Measurements from ENCODE around the gene ADAM17.
"Not testable (repeated sequence)": the region's sequence is repeated elsewhere in the genome, so short reads cannot be mapped to it uniquely, and the experiment has no call there.

The ADAM17 gene

GRCh38 chr2:9555297-9556120, at the start of gene ADAM17:
Gene ADAM17, minus strand, starts transcription at chr2:9555830. Its CDS starts 225 bp downstream, at chr2:9555605.
- DNase-seq (ENCODE audit: low spot score): peak; percentile 94

- no peak for DNase-seq (ENCODE audit: low spot score)
These were observed 46.8 kb upstream of the ADAM17 start for GRCh38 chr2:9602412-9602811.

- DNase-seq (ENCODE audit: low spot score): no peak
These were observed 45.8 kb upstream of the ADAM17 start for GRCh38 chr2:9601397-9601796.

- no peak for DNase-seq (ENCODE audit: low spot score)
These were observed 43.8 kb upstream of the ADAM17 start for GRCh38 chr2:9599430-9599829.

GRCh38 chr2:9596621-9597311, 41.1 kb upstream of the ADAM17 start:
- DNase-seq (ENCODE audit: low spot score): no peak

- DNase-seq (ENCODE audit: low spot score): no peak
These were observed 40.1 kb upstream of the ADAM17 start for GRCh38 chr2:9595746-9596145.

GRCh38 chr2:9595256-9595655, 39.6 kb upstream of the ADAM17 start:
- not testable (repeated sequence) for DNase-seq (ENCODE audit: low spot score)

- DNase-seq (ENCODE audit: low spot score): no peak
These were observed 38.9 kb upstream of the ADAM17 start for GRCh38 chr2:9594366-9595054.

- DNase-seq (ENCODE audit: low spot score): no peak
These were observed 38.3 kb upstream of the ADAM17 start for GRCh38 chr2:9593925-9594324.

- DNase-seq (ENCODE audit: low spot score): no peak
These were observed 37.1 kb upstream of the ADAM17 start for GRCh38 chr2:9592699-9593098.

- DNase-seq (ENCODE audit: low spot score): no peak
These were observed 35.0 kb upstream of the ADAM17 start for GRCh38 chr2:9590641-9591040.

- DNase-seq (ENCODE audit: low spot score): no peak
These were observed 30.8 kb upstream of the ADAM17 start for GRCh38 chr2:9586465-9586864.

GRCh38 chr2:9585486-9585885, 29.9 kb upstream of the ADAM17 start:
- DNase-seq (ENCODE audit: low spot score): no peak

- DNase-seq (ENCODE audit: low spot score): not testable (repeated sequence)
These were observed 29.3 kb upstream of the ADAM17 start for GRCh38 chr2:9584902-9585301.

- no peak for DNase-seq (ENCODE audit: low spot score)
These were observed 27.0 kb upstream of the ADAM17 start for GRCh38 chr2:9582624-9583023.

- no peak for DNase-seq (ENCODE audit: low spot score)
These were observed 23.0 kb upstream of the ADAM17 start for GRCh38 chr2:9578467-9579235.

- no peak for DNase-seq (ENCODE audit: low spot score)
These were observed 18.7 kb upstream of the ADAM17 start for GRCh38 chr2:9574331-9574730.

- DNase-seq (ENCODE audit: low spot score): no peak
These were observed 18.2 kb upstream of the ADAM17 start for GRCh38 chr2:9573840-9574239.

GRCh38 chr2:9573013-9573720, 17.5 kb upstream of the ADAM17 start:
- DNase-seq (ENCODE audit: low spot score): no peak

- DNase-seq (ENCODE audit: low spot score): no peak
These were observed 14.8 kb upstream of the ADAM17 start for GRCh38 chr2:9570182-9571060.

Data from LoVo (cell line).